Lower leg skin (tissue), 4 donors: ENCODE data around the gene QSOX1. TPM values are rescaled to one million over a fixed set of nuclear protein-coding genes. Genes with fewer than 3 reads are reported as not detected.

ENCODE experiments used
- DNase-seq, 2 donors: peaks; one replicate each; pipeline ENCODE4 v3.0.0-alpha.2; 2019; ENCODE audit warnings: low spot score in 2 of 2
- H3K4me3 ChIP-seq: fragments of 200-600 bp; sonication (generic); 2 replicates; pipeline ENCODE4 v1.5.1; 2017; ENCODE audit warnings: mild to moderate bottlenecking, low read depth; ENCODE audit not compliant: poor library complexity, severe bottlenecking
- POLR2A ChIP-seq, 2 donors: fragments of 450-650 bp; IDR thresholded peaks; one replicate each; pipeline ENCODE4 v1.6.1; 2016 to 2017; ENCODE audit warnings: antibody characterized with exemption in 2 of 2, mild to moderate bottlenecking in 1 of 2, moderate library complexity in 1 of 2
- WGBS, 2 donors: methylation state at CpG; one replicate each; pipeline ENCODE4 v1.1.5; 2018; 5-methylcytosine and 5-hydroxymethylcytosine counted together
- intact Hi-C: fragments of 100-400 bp; cut with DNase I; formaldehyde crosslinking; loops from one replicate; pipeline ENCODE4 v1.15.0; 2023; ENCODE audit warnings: low total_unique reads
- total RNA-seq, 4 donors: library from RNA; depleted of rRNA; stranded (reverse); fragments of >200 nt; gene quantifications; one replicate each; pipeline ENCODE4 v1.1.0, GENCODE V29; 2016
- TF ChIP-seq, protein P1 (sequence below), 3 donors: fragments of 450-650 bp; IDR thresholded peaks; one replicate each; pipeline ENCODE4 v1.5.1; 2016; ENCODE audit warnings: antibody characterized with exemption in 3 of 3, mild to moderate bottlenecking in 3 of 3, moderate library complexity in 2 of 3

Gene QSOX1
- total RNA-seq, 4 donors from 2014 or later: 77.7 to 90.3 (median 87.3) TPM

DNA sequence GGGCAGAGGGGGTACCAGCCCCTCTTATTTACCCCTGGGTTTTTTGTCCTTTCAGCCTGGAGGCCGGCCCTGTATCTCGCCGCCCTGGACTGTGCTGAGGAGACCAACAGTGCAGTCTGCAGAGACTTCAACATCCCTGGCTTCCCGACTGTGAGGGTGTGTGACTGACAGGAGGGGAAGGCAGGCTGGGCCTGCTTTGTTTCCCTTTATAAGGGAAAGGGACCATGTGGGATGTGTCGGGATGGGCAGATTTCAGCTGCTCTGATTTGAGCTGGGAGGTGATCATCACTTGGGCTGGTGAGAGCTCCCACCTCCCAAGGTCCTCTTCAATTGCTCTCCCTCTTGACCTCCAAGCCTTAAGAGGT, 11.7 kb downstream of the QSOX1 start:
- no peak overlapping the region for H3K4me3 ChIP-seq
- WGBS, 2 donors: 91 to 94% methylated on average over 5 of the region's 5 CpGs
- peak in 1 of 2 donors; percentile 79 for DNase-seq
- intact Hi-C loops: no loop called here
- TF ChIP-seq, protein P1, sequence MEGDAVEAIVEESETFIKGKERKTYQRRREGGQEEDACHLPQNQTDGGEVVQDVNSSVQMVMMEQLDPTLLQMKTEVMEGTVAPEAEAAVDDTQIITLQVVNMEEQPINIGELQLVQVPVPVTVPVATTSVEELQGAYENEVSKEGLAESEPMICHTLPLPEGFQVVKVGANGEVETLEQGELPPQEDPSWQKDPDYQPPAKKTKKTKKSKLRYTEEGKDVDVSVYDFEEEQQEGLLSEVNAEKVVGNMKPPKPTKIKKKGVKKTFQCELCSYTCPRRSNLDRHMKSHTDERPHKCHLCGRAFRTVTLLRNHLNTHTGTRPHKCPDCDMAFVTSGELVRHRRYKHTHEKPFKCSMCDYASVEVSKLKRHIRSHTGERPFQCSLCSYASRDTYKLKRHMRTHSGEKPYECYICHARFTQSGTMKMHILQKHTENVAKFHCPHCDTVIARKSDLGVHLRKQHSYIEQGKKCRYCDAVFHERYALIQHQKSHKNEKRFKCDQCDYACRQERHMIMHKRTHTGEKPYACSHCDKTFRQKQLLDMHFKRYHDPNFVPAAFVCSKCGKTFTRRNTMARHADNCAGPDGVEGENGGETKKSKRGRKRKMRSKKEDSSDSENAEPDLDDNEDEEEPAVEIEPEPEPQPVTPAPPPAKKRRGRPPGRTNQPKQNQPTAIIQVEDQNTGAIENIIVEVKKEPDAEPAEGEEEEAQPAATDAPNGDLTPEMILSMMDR (IDR thresholded peaks at IDR 0.05): no peak
- no peak for TF ChIP-seq POLR2A (IDR thresholded peaks at IDR 0.05)

DNA sequence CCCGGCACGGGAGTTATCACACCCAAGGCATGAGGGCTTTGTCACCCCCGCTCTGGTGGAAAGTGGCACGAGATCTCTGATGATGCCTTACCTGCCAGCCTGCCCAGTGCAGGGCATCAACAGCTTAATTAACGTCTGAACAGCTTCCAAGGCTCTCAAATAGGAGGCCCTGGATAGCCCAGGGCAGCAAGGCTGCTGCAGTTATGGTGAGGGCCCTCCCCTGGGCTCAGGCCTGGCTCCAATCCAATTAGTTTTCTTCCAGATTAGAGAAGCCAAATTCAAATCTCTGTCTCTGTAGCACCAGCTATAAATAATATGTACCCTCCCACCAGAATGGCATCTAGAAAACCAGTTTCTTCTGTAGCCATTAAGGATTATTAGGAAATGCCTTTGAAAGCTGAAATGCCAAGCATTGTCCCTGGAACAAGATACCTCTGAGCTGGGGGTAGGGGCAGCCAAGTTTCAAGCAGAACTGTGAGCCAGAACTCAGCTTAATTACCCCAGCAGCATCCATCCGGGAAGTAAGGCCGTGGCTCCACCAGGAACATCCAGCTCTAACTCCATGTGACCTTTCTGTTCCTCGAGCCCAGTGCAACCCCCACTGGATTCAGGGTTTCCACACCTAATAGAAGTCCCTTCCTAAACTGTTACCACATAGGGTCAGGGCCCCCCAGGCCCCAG, 12.5 kb downstream of the QSOX1 start:
- no peak overlapping the region for H3K4me3 ChIP-seq
- intact Hi-C loops: no loop called here
- DNase-seq: peak in 1 of 2 donors; percentile 84
- TF ChIP-seq, protein P1 (IDR thresholded peaks at IDR 0.05): no peak
- no peak for TF ChIP-seq POLR2A (IDR thresholded peaks at IDR 0.05)
- 24 to 63% methylated on average over 8 of the region's 8 CpGs for WGBS, 2 donors

DNA sequence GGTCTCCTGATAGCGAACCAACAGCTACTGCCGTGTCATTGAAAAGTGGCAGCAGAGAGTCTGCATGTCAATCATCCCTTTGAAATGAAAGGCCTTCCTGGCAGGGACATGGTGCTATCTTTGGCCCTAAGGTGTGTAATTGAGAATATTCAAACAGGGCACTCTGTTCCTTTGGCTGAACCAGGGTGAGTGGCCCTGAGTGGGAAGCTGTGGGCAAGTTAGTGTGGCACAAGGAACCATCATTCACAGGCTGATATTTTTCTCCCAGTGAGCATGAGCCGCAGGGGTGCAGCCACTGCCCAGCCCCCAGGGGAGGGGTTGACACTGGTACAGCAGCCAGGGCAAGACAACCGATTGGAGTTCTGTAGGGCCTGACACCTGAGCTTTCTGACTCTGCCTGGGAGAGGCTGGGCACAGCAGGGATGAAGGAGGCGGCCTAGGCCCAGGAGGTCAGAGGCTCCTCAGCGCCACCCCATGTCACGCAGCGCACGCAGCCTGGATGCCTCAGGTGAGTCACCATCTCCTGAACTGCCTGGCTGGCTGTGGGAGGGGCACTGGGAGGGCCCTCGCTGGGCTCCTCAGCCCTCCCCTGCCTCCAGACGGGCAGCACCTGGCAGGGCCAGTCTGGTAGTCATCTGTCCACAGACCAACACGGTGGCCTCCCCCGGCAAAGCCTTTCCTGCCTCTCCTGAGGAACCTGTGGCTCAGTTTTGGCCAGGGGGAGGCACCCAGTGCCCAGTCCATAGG, 13.2 kb downstream of the QSOX1 start:
- DNase-seq: peak; percentile 56 to 89
- intact Hi-C loops: no loop called here
- no peak overlapping the region for H3K4me3 ChIP-seq
- WGBS, 2 donors: 44 to 49% methylated on average over 5 to 13 of the region's 13 CpGs
- TF ChIP-seq, protein P1 (IDR thresholded peaks at IDR 0.05): no peak
- TF ChIP-seq POLR2A (IDR thresholded peaks at IDR 0.05): no peak

DNA sequence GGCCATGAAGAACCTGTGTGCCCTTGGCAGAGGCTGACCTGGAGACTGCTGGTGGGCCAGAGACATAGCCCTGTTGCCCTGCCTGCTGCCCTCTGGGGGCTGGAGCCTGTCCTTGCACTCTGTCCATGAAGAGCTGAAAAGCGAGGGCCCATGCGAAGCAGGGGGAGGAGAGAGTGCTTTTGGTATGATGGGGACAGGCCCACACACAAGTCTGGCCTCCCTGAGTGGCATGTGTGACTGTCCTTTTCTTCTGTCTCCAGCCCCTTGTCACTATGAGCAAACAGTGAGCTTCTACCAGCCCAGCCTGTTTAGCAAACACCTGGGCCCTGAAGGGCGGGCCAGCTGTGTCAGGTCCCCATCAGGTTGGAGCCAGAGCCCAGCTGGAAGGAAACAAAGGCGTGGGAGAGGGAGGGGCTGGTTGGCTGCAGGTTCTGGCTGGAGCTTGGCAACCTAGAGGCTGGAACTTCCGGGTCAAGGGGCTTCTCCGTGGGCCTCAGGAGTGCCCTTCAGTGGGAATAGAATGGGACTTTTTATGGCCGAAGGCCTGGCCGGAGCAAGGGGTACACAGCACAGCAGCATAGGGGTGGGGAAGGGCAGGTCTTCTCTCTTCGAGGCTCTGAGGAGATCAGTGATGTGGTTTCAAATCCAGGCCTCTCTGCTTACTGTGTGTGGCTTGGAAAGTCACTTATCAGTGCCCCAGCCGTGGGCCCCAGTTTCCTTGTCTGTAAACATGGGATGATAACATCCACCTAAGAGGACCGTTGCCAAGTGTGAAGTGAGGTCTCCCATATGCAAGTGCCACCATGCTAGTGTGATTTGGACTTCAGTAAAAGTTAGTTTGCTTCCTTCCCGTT, 14.3 kb downstream of the QSOX1 start:
- intact Hi-C loops: no loop called here
- DNase-seq: no peak
- WGBS, 2 donors: 69% methylated on average over 11 to 12 of the region's 12 CpGs
- TF ChIP-seq, protein P1 (IDR thresholded peaks at IDR 0.05): no peak
- no peak for TF ChIP-seq POLR2A (IDR thresholded peaks at IDR 0.05)
- no peak overlapping the region for H3K4me3 ChIP-seq

DNA sequence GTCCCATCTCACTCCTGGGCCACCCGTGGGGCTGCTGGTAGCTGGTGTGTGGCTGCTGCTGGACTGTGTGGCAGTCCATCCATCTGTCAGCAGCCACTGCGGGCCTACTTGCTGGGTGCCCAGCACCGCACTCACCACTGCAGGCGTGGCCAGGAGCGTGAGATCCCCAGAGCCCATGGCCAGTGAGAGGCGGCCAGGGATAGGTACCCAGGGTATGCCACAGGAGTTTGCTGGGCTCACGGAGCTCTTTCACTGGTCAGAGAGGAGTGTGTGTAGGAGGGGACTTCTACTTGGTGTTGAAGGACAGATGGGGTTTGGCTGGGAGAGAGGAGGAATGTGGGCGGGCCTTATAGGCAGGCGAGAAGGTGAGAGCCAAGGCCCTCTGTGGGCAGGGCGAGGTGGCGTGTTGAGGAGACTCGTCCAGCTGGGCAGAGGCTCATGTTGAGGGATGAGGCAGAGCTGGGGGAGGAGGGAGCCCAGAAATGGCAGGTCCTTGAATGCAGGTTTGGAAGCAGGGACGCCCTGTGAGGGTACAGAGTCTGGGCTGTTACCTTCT, 15.0 kb downstream of the QSOX1 start:
- H3K4me3 ChIP-seq: no peak overlapping the region
- no peak for DNase-seq
- no peak for TF ChIP-seq POLR2A (IDR thresholded peaks at IDR 0.05)
- TF ChIP-seq, protein P1 (IDR thresholded peaks at IDR 0.05): no peak
- 76 to 79% methylated on average over 13 of the region's 13 CpGs for WGBS, 2 donors
- intact Hi-C loops: no loop called here
